Measurements from ENCODE around the gene MAN2A1.

DNA sequence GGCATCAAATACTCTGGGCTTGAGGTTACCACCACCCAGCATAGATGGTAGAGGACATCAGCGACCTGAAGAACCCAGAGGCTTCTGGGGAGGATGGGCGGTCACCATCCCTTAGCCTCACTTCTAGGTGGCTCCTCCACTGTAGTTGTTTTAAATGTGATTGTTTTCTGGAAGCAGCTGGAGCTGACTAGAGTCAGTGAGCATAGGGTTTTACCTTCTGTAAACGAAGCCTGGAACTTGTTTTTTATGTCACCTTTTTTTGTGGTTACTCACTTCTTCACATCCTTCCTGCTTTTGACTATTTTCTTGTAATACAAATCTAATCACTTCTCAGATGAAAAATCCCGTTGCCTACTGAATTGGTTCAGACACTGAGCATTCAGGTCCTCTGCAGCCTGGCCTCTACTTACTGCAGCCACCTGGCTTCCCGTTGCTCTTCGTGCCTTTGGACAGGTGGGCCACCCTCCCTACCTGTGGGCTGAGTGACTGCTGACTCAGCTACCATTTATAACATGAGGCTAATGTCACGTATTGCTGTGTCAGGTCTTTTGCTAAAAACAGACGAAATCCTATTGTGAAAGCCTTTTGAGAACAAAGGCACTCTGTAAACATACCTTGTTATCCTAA, 167.8 kb downstream of the MAN2A1 start:
- TF ChIP-seq, protein P1, sequence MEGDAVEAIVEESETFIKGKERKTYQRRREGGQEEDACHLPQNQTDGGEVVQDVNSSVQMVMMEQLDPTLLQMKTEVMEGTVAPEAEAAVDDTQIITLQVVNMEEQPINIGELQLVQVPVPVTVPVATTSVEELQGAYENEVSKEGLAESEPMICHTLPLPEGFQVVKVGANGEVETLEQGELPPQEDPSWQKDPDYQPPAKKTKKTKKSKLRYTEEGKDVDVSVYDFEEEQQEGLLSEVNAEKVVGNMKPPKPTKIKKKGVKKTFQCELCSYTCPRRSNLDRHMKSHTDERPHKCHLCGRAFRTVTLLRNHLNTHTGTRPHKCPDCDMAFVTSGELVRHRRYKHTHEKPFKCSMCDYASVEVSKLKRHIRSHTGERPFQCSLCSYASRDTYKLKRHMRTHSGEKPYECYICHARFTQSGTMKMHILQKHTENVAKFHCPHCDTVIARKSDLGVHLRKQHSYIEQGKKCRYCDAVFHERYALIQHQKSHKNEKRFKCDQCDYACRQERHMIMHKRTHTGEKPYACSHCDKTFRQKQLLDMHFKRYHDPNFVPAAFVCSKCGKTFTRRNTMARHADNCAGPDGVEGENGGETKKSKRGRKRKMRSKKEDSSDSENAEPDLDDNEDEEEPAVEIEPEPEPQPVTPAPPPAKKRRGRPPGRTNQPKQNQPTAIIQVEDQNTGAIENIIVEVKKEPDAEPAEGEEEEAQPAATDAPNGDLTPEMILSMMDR (IDR thresholded peaks at IDR 0.05), result no peak
- TF ChIP-seq, protein P2, sequence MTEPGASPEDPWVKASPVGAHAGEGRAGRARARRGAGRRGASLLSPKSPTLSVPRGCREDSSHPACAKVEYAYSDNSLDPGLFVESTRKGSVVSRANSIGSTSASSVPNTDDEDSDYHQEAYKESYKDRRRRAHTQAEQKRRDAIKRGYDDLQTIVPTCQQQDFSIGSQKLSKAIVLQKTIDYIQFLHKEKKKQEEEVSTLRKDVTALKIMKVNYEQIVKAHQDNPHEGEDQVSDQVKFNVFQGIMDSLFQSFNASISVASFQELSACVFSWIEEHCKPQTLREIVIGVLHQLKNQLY (CRISPR knock-in tag; IDR thresholded peaks at IDR 0.05), result no peak
- TF ChIP-seq, protein P3, sequence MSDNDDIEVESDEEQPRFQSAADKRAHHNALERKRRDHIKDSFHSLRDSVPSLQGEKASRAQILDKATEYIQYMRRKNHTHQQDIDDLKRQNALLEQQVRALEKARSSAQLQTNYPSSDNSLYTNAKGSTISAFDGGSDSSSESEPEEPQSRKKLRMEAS (CRISPR knock-in tag; IDR thresholded peaks at IDR 0.05), result no peak
- no peak for TF ChIP-seq KAT7 (CRISPR knock-in tag; IDR thresholded peaks at IDR 0.05; ENCODE audit: borderline replicate concordance)
- TF ChIP-seq, protein P4, sequence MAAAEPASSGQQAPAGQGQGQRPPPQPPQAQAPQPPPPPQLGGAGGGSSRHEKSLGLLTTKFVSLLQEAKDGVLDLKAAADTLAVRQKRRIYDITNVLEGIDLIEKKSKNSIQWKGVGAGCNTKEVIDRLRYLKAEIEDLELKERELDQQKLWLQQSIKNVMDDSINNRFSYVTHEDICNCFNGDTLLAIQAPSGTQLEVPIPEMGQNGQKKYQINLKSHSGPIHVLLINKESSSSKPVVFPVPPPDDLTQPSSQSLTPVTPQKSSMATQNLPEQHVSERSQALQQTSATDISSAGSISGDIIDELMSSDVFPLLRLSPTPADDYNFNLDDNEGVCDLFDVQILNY (CRISPR knock-in tag; IDR thresholded peaks at IDR 0.05), result no peak
- TF ChIP-seq ZNF232 (CRISPR knock-in tag; IDR thresholded peaks at IDR 0.05), result no peak
- TF ChIP-seq, protein P5, sequence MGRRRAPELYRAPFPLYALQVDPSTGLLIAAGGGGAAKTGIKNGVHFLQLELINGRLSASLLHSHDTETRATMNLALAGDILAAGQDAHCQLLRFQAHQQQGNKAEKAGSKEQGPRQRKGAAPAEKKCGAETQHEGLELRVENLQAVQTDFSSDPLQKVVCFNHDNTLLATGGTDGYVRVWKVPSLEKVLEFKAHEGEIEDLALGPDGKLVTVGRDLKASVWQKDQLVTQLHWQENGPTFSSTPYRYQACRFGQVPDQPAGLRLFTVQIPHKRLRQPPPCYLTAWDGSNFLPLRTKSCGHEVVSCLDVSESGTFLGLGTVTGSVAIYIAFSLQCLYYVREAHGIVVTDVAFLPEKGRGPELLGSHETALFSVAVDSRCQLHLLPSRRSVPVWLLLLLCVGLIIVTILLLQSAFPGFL (CRISPR knock-in tag; IDR thresholded peaks at IDR 0.05; ENCODE audit: borderline replicate concordance), result no peak
- no peak for TF ChIP-seq NFYB (CRISPR knock-in tag; conservative IDR thresholded peaks at IDR 0.05; ENCODE audit: low read depth)
- TF ChIP-seq ZNF263 (CRISPR knock-in tag; IDR thresholded peaks at IDR 0.05; ENCODE audit: low read depth), result no peak

All from WTC11 (cell line).